IPS DF 6.9 (cell line): ENCODE results near the gene B4GALNT4.
"Not testable (repeated sequence)": the region's sequence is repeated elsewhere in the genome, so short reads cannot be mapped to it uniquely, and the experiment has no call there.

Experiments used
- DNase-seq: peaks from one replicate; pipeline ENCODE4 v3.0.0-alpha.2; 2013; ENCODE audit warnings: low read depth, low spot score
- H3K27ac ChIP-seq: one replicate; pipeline ENCODE4 v1.5.1; 2013; ENCODE audit warnings: low read length, control low read depth
- H3K27me3 ChIP-seq: 2 replicates; pipeline ENCODE4 v1.6.1; 2013; ENCODE audit warnings: mild to moderate bottlenecking, low read length; ENCODE audit not compliant: control insufficient read depth, insufficient read depth
- H3K36me3 ChIP-seq: 2 replicates; pipeline ENCODE4 v1.6.1; 2013; ENCODE audit warnings: low read length; ENCODE audit not compliant: control insufficient read depth, insufficient read depth
- H3K4me1 ChIP-seq: 2 replicates; pipeline ENCODE4 v1.6.1; 2013; ENCODE audit warnings: low read length; ENCODE audit not compliant: control insufficient read depth, insufficient read depth
- H3K4me3 ChIP-seq: 2 replicates; pipeline ENCODE4 v1.5.1; 2013; ENCODE audit warnings: mild to moderate bottlenecking, low read length
- H3K9me3 ChIP-seq: 2 replicates; pipeline ENCODE4 v1.6.1; 2013; ENCODE audit warnings: low read length, inconsistent platforms; ENCODE audit not compliant: control insufficient read depth, insufficient read depth
- WGBS: extraction: QIAGEN DNeasy Blood & Tissue Kit; methylation state at CpG from one replicate; pipeline ENCODE4 v1.1.7; 2013; ENCODE audit warnings: mixed read lengths, missing lambda C conversion rate; ENCODE audit not compliant: insufficient read length, insufficient coverage; 5-methylcytosine and 5-hydroxymethylcytosine counted together

The B4GALNT4 gene

DNA sequence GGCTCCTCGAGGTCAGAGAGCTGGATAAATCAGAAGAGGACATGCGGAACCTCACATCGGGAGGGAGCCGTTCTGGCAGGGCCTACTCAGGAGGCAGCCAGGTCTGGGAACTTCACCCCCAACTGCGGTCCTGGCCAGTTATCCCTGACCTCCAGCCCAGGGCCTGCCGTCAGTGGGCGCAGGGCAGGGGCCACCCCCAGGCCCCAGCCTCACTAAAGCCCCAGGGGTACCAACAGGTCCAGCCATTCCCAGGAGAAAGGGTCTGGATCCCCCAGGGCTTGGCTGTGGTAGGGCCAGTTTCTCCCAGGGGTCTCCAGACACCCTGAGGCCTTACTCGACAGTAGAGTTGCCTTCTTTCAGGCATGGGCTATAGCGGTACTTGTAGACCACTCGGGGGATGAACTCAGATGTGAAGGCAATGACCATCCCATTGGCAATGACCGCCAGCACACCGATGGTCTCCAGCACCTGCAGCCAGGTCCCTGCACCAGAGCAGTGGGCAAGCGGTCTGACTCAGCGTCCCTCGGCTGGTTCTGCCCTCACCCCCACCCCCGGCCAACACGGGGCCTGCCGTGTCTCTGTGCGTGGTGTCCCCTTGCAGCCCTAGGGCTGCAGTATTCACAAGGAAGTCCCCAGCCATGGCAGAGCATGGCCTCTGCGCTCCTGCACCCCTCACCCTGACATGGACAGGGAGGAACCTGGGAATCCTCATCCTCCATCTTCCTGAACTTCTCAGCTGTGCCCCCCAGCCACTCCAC, 50.1 kb downstream of the B4GALNT4 start:
- DNase-seq, result no peak

DNA sequence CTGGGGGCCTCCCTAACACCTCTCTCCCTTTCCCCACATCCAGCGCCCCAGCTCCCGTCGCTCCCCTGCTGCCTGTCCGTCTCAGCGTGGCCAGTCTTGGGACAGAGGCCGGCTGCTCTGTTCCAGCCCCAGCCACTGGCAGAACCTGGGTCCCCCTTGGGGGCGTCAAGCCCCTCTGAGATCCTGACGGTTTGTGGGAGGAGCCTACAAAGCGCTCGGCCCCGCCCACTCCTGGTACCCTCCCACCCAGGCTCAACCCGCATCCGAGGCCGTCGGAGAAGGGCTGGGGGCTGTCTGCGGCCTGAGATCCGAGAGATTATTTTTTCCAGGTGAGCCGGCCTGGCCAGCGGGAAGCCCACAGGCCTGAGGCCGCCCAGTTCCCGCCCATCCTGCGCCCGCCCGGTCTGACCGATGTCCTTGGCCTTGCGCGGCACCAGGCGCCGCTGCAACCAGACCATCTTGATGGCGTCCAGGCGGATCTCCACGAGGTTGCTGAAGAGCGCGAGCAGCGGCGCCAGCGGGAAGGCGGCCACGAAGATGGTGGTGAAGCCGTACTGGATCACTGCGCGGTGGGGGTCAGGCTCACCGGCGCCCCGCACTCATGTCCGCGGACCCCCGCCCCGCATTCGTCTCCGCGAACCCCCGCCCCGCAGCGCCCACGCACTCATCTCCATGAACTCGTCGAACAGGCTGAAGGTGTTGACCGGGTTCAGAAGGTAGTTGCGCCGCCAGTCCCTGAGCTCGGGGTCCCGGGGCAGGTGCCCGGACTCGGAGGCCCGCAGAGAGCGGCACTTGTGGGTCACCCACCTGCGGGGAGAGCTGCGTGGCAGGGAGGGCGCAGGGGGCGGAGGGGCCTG, 51.0 kb downstream of the B4GALNT4 start:
- Histone ChIP-seq H3K9me3 (no peaks in the 10 kb centered on the region), H3K4me3 (no peak overlapping the region), H3K27me3 (no peaks in the 10 kb centered on the region), H3K27ac (no peak overlapping the region), H3K4me1 (peaks cover 7% of the 10 kb centered on the region), H3K36me3 (no peaks in the 10 kb centered on the region)
- no CpG with 5 or more reads among the region's 71 CpGs for WGBS
- no peak for DNase-seq

More for the DNA sequence above, 50.1 kb downstream of the B4GALNT4 start:
- Histone ChIP-seq H3K27ac (no peak overlapping the region), H3K36me3 (no peaks in the 10 kb centered on the region), H3K27me3 (no peaks in the 10 kb centered on the region), H3K4me1 (peaks cover 11% of the 10 kb centered on the region), H3K4me3 (no peak overlapping the region), H3K9me3 (no peaks in the 10 kb centered on the region)
- WGBS, result no CpG with 5 or more reads among the region's 20 CpGs

DNA sequence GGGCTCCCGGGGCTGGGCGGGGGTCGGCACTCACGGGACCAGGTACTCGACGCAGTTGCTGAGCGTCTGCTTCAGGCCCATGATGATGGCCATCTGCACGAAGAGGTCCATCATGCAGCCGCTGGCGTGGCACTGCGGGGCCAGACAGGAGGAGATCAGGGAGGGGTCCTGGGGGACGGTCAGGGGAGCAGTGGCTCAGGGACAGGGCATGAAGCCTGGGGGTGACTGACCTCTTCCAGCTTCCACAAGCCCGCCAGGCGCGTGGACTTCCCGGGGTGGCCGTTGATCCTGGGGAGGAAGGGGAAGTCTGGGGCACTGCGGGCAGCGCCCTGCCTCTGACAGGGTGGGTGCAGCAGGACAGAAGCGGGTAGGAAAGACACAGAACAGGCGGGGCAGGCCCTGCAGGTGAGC, 51.6 kb downstream of the B4GALNT4 start:
- Histone ChIP-seq H3K27me3 (no peaks in the 10 kb centered on the region), H3K36me3 (no peaks in the 10 kb centered on the region), H3K27ac (no peak overlapping the region), H3K9me3 (no peaks in the 10 kb centered on the region), H3K4me1 (peaks cover 4% of the 10 kb centered on the region; the same call in 1 of the 2 replicates), H3K4me3 (no peak overlapping the region)
- DNase-seq, result no peak
- no CpG with 5 or more reads among the region's 21 CpGs for WGBS

DNA sequence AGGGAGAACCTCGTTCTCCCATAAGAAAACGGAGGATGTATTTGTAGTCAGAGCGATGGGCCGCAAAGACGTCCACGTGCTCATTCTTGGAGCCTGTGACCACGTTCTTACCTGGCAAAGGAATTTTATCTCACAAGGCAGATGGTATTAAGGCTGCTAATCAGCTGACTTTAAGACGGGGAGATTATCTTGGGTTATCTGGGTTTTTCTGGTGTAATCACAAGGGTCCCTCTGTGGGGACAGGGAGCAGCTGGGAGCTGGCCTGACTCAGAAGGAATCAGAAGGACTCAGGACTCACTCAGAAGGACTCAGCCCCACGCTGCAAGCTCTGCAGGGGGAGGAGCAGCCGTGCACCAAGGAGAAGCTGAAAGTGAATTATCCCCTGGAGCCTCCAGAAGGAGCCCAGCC, 53.0 kb downstream of the B4GALNT4 start:
- DNase-seq, result no peak
- WGBS, result no CpG with 5 or more reads among the region's 10 CpGs
- Histone ChIP-seq H3K27ac (no peak overlapping the region), H3K36me3 (no peaks in the 10 kb centered on the region), H3K27me3 (no peaks in the 10 kb centered on the region), H3K4me1 (no peaks in the 10 kb centered on the region; the same call in 1 of the 2 replicates), H3K9me3 (no peaks in the 10 kb centered on the region), H3K4me3 (no peak overlapping the region)

DNA sequence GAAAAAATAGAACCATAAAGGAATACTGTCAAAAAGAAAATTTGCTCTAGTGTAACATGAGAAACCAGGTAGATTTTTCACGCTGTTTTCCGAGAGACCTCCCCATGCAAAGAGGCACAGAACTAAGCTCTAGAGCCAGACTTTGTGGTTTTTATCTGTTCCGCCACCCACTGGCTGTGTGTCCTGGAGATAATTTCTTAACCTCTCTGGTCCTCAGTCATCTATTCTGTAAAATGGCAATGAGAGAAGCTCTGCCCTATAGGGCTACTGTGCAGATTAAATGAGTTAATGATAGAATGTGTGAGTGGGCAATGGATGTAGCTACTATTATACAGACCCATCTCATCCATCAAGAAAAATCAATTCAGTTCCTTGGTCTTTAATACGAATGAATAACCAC, 54.9 kb downstream of the B4GALNT4 start:
- no CpG with 5 or more reads among the region's 4 CpGs for WGBS
- H3K27me3 ChIP-seq, result no peaks in the 10 kb centered on the region

DNA sequence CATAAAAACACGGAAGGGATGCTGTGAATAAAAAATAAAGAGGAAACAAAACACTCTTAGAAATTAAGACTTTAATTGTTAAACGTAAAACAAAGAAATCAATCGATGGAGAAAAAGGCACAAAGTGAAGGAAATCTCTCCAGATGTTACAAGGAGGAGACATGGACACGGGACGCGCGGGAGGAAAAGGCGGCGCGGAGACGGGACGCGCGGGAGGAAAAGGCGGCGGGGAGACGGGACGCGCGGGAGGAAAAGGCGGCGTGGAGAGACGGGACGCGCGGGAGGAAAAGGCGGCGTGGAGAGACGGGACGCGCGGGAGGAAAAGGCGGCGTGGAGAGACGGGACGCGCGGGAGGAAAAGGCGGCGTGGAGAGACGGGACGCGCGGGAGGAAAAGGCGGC, 55.5 kb downstream of the B4GALNT4 start:
- not testable (repeated sequence) for H3K27ac ChIP-seq, DNase-seq, H3K36me3 ChIP-seq, H3K27me3 ChIP-seq, H3K4me3 ChIP-seq, H3K4me1 ChIP-seq, H3K9me3 ChIP-seq
- WGBS, result no CpG with 5 or more reads among the region's 45 CpGs

More for the DNA sequence above, 54.9 kb downstream of the B4GALNT4 start:
- Histone ChIP-seq H3K9me3 (no peaks in the 10 kb centered on the region), H3K4me3 (no peak overlapping the region), H3K27ac (no peak overlapping the region), H3K36me3 (0 out of 2 replicates have a peak, but pooled peaks cover 2% of the 10 kb centered on the region), H3K4me1 (no peaks in the 10 kb centered on the region; the same call in 1 of the 2 replicates)
- DNase-seq, result no peak

DNA sequence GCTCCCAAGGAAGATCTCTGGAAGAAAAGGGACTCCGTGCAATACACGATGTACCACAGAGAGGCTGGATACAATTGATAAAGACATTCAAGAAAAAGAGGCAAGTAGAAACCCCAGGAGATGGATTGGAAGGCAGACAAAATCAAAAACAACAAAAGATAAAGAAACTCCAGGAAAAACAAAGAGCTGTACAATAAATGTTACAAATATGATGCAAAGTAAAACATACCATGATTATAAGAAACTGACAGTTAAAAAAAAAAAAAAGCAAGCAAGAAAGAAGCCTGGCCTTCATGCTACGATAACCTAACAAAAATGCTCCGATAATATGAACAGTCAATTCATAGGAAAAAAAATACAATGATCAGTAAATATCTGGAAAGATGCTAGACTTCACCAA, 56.0 kb downstream of the B4GALNT4 start:
- Histone ChIP-seq H3K4me1 (no peaks in the 10 kb centered on the region; the same call in 1 of the 2 replicates), H3K27ac (no peak overlapping the region), H3K9me3 (no peaks in the 10 kb centered on the region), H3K27me3 (no peaks in the 10 kb centered on the region), H3K4me3 (no peak overlapping the region), H3K36me3 (0 out of 2 replicates have a peak, but pooled peaks cover 2% of the 10 kb centered on the region)
- no CpG with 5 or more reads among the region's 4 CpGs for WGBS
- no peak for DNase-seq

DNA sequence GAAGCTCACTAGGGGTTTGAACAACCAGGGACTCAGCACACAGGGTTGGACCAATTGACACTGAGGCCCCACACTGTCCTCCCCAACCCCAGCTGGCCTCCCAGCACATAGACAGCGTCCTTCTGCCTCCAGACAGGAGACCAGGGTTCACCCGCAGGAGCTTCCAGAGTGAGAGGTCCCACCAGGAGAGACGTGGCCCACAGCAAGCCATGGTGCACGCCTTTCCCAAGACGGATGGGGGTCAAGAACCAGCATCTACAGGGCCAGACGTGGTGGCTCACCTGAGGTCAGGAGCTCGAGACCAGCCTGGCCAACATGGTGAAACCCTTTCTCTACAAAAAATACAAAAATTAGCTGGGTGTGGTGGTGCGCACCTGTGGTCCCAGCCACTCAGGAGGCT, 57.6 kb downstream of the B4GALNT4 start:
- WGBS, result no CpG with 5 or more reads among the region's 8 CpGs
- Histone ChIP-seq H3K27ac (no peak overlapping the region), H3K27me3 (no peaks in the 10 kb centered on the region), H3K9me3 (no peaks in the 10 kb centered on the region), H3K36me3 (peaks cover 2% of the 10 kb centered on the region; the same call in 1 of the 2 replicates), H3K4me3 (no peak overlapping the region), H3K4me1 (no peaks in the 10 kb centered on the region; the same call in 1 of the 2 replicates)
- no peak for DNase-seq

DNA sequence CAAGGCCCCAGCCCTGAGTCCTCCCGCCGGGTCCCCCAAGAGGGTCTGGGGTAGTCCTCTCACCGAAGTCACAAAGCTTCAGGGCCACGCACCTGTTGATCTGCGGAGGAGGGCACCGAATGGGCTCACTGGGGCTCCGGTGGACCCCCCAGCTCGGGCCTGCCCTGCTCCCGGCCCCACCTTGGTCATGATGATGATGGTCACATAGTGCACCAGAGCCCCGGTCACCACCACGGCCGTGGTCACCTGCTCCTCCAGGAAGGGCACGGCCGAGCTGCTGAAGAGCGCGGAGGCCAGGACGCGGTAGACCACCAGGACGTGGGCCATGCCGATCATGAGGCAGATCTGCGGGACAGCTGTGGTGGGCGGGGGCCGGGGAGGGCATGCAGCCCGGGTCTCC, 59.0 kb downstream of the B4GALNT4 start:
- no peaks in the 10 kb centered on the region; the same call in 1 of the 2 replicates for H3K4me1 ChIP-seq
- H3K4me3 ChIP-seq, result no peak overlapping the region
- DNase-seq, result no peak
- WGBS, result no CpG with 5 or more reads among the region's 24 CpGs
- H3K27ac ChIP-seq, result no peak overlapping the region
- H3K9me3 ChIP-seq, result no peaks in the 10 kb centered on the region
- no peaks in the 10 kb centered on the region for H3K27me3 ChIP-seq
- peaks cover 6% of the 10 kb centered on the region; the same call in 1 of the 2 replicates for H3K36me3 ChIP-seq

DNA sequence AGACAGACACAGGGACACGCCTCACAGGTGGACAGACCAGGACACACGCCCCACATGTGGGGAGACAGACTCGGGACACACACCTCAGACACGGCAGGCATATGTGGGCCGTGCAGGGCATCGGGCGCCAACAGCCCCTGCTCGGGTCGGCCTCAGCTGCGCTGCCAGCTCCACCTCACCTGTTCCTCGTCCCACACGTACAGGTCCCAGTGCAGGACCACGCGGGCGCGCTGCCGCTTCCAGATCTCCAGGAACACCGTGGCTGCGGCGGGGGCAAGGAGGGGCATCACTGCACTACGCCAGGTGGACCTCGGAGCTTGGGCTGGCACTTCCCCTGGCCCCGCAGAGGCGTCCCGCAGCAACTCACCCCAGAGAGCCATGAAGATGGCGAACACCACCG, 60.1 kb downstream of the B4GALNT4 start:
- no peaks in the 10 kb centered on the region for H3K27me3 ChIP-seq
- no CpG with 5 or more reads among the region's 27 CpGs for WGBS

More for the DNA sequence above, 60.1 kb downstream of the B4GALNT4 start:
- peaks cover 6% of the 10 kb centered on the region; the same call in 1 of the 2 replicates for H3K36me3 ChIP-seq
- no peak for DNase-seq
- no peak overlapping the region for H3K27ac ChIP-seq
- no peaks in the 10 kb centered on the region for H3K9me3 ChIP-seq
- no peak overlapping the region for H3K4me3 ChIP-seq
- no peaks in the 10 kb centered on the region; the same call in 1 of the 2 replicates for H3K4me1 ChIP-seq
